Measurements from ENCODE around the gene NSD1.

- TF ChIP-seq CTCF (IDR thresholded peaks at IDR 0.05; ENCODE audit: poor library complexity) (no peak), EZH2 (IDR thresholded peaks at IDR 0.05; ENCODE audit: borderline replicate concordance) (no peak), EZH2phosphoT487 (IDR thresholded peaks at IDR 0.05; ENCODE audit: low read depth, severe bottlenecking, unreplicated experiment) (no peak)
These were observed 137.5 kb downstream of the NSD1 start for GRCh38 chr5:177271113-177271512.
